Endothelial cell of umbilical vein (primary cell): ENCODE data around the gene TACC3. TPM values are rescaled to one million over a fixed set of nuclear protein-coding genes. Genes with fewer than 3 reads are reported as not detected.

Experiments
- BruUV-seq: library from RNA; stranded (reverse); fragments of 400-500 nt; replicated peaks from 2 replicates; lab custom pipeline; 2021; lab: Mats Ljungman, UMichigan
- CTCF ChIA-PET: fragments of 300-600, 350-600 bp; sonication (Branson Sonifier 250); formaldehyde crosslinking; loops from one replicate; lab custom pipeline; 2021; ENCODE audit warnings: antibody characterized with exemption, inconsistent platforms; lab: Charles Lee
- POLR2A ChIA-PET: fragments of 300-600, 350-600 bp; sonication (Branson Sonifier 250); formaldehyde crosslinking; loops from one replicate; lab custom pipeline; 2021; ENCODE audit warnings: antibody characterized with exemption, inconsistent platforms; lab: Charles Lee
- DNase-seq: peaks from one replicate; pipeline ENCODE4 v3.0.0-alpha.2; 2011; ENCODE audit warnings: low read depth, low spot score
- FAIRE-seq: peaks from 2 replicates; lab custom pipeline; 2011; peaks lifted over from hg19 to GRCh38; lab: Jason Lieb, UNC
- H2AFZ ChIP-seq: 2 replicates; pipeline ENCODE4 v1.6.0; 2012; ENCODE audit warnings: low read depth, low read length, control low read depth, inconsistent platforms
- H3K27ac ChIP-seq: 2 replicates; pipeline ENCODE4 v1.5.1; 2011; ENCODE audit warnings: low read depth, mild to moderate bottlenecking, control low read depth, low read length, moderate library complexity; ENCODE audit not compliant: insufficient read depth
- H3K27me3 ChIP-seq, 2 experiments: 2 replicates each; pipeline versions ENCODE4 v1.6.0 to v1.6.1; 2011; ENCODE audit warnings: low read length in 2 of 2, mixed read lengths in 1 of 2; ENCODE audit not compliant: control insufficient read depth in 2 of 2, insufficient read depth in 2 of 2
- H3K36me3 ChIP-seq, 2 experiments: 2 replicates in 1 of 2; 3 replicates in 1 of 2; pipeline ENCODE4 v1.5.1; 2011; ENCODE audit warnings: low read length in 2 of 2, mild to moderate bottlenecking in 1 of 2, moderate library complexity in 1 of 2; ENCODE audit not compliant: control insufficient read depth in 2 of 2, insufficient read depth in 2 of 2; ENCODE audit errors: extremely low read depth in 1 of 2
- H3K4me1 ChIP-seq: 3 replicates; pipeline ENCODE4 v1.5.1; 2011; ENCODE audit warnings: mild to moderate bottlenecking, low read length; ENCODE audit not compliant: control insufficient read depth, insufficient read depth; ENCODE audit errors: extremely low read depth
- H3K4me2 ChIP-seq: 2 replicates; pipeline ENCODE4 v1.6.1; 2011; ENCODE audit warnings: low read length, control low read depth, mixed read lengths; ENCODE audit not compliant: insufficient read depth
- H3K4me3 ChIP-seq, 3 experiments: fragments of 200-600 bp in 1 of 3; sonication (generic), shearing (Covaris generic) in 1 of 3; replicated peaks in 1 of 3; 2 replicates each; pipeline ENCODE4 v1.5.1; 2011 to 2016; ENCODE audit warnings: control low read depth in 3 of 3, low read length in 3 of 3, mild to moderate bottlenecking in 2 of 3, inconsistent platforms in 1 of 3, low read depth in 1 of 3, moderate library complexity in 1 of 3; ENCODE audit not compliant: insufficient read depth in 1 of 3
- H3K79me2 ChIP-seq: 2 replicates; pipeline ENCODE4 v1.6.0; 2012; ENCODE audit warnings: low read length, inconsistent platforms; ENCODE audit not compliant: control insufficient read depth, insufficient read depth
- H3K9ac ChIP-seq: replicated peaks from 2 replicates; pipeline ENCODE3; 2011; ENCODE audit warnings: low read length, control low read depth; ENCODE audit not compliant: insufficient read depth; ENCODE audit errors: extremely low read depth
- H3K9me1 ChIP-seq: replicated peaks from 3 replicates; pipeline ENCODE4 v1.6.0; 2011; ENCODE audit warnings: mild to moderate bottlenecking, low read length; ENCODE audit not compliant: control insufficient read depth, insufficient read depth; ENCODE audit errors: extremely low read depth
- H3K9me3 ChIP-seq: replicated peaks from 2 replicates; pipeline ENCODE4 v1.5.1; 2012; ENCODE audit warnings: low read length, inconsistent platforms; ENCODE audit not compliant: control insufficient read depth, insufficient read depth
- H4K20me1 ChIP-seq: replicated peaks from 2 replicates; pipeline ENCODE3; 2011; ENCODE audit warnings: mild to moderate bottlenecking, low read length; ENCODE audit not compliant: control insufficient read depth, insufficient read depth; ENCODE audit errors: extremely low read depth
- EZH2 ChIP-seq: IDR thresholded peaks from 2 replicates; pipeline ENCODE4 v1.6.1; 2012; ENCODE audit warnings: borderline replicate concordance, low read depth, mild to moderate bottlenecking, moderate library complexity, low read length, inconsistent platforms; ENCODE audit not compliant: severe bottlenecking
- FOS ChIP-seq: IDR thresholded peaks from 2 replicates; pipeline ENCODE4 v1.6.1; 2011; ENCODE audit warnings: mild to moderate bottlenecking, low read length, moderate library complexity, borderline replicate concordance; ENCODE audit not compliant: insufficient read depth
- JUN ChIP-seq: IDR thresholded peaks from 2 replicates; pipeline ENCODE4 v1.6.1; 2011; ENCODE audit warnings: borderline replicate concordance, low read depth; ENCODE audit not compliant: insufficient read length, insufficient read depth
- POLR2A ChIP-seq: IDR thresholded peaks from 2 replicates; pipeline ENCODE4 v1.6.1; 2012; ENCODE audit warnings: low read depth, mild to moderate bottlenecking, control low read depth, low read length
- POLR2AphosphoS5 ChIP-seq: IDR thresholded peaks from 2 replicates; pipeline ENCODE4 v1.6.1; 2012; ENCODE audit warnings: low read depth, mild to moderate bottlenecking, control low read depth, low read length, moderate library complexity; ENCODE audit not compliant: insufficient read depth
- dilution Hi-C: fragments of 300-500 bp; cut with MboI; formaldehyde crosslinking; loops from one replicate; pipeline ENCODE4 v1.15.0; 2019; ENCODE audit warnings: low sequenced_read_pairs; ENCODE audit not compliant: extremely low pct_ligation_motif_present
- intact Hi-C: fragments of 100-400 bp; cut with micrococcal nuclease; formaldehyde crosslinking; loops from one replicate; pipeline ENCODE4 v1.10.0; 2022
- polyA plus RNA-seq, 4 experiments: library from polyadenylated mRNA; depleted of rRNA in 3 of 4; stranded (reverse) in 3 of 4; unstranded in 1 of 4; fragments of >200 nt; gene quantifications; 2 replicates each; pipeline versions ENCODE4 v1.2.1 to v1.2.3, GENCODE V29; 2011 to 2012; ENCODE audit warnings: missing spikeins in 1 of 4
- total RNA-seq: library from RNA; stranded (reverse); gene quantifications from 2 replicates; pipeline ENCODE4 v1.2.3, GENCODE V29; 2021
- TF ChIP-seq, protein P1 (sequence below): IDR thresholded peaks from 2 replicates; pipeline ENCODE4 v1.6.1; 2011; ENCODE audit not compliant: insufficient read depth, insufficient read length

The TACC3 gene
- total and polyA plus RNA-seq, 2 donors (not counting 3 experiments of a cell fraction or from before 2014, with no cell fraction given) = 54.5 to 135 TPM

DNA sequence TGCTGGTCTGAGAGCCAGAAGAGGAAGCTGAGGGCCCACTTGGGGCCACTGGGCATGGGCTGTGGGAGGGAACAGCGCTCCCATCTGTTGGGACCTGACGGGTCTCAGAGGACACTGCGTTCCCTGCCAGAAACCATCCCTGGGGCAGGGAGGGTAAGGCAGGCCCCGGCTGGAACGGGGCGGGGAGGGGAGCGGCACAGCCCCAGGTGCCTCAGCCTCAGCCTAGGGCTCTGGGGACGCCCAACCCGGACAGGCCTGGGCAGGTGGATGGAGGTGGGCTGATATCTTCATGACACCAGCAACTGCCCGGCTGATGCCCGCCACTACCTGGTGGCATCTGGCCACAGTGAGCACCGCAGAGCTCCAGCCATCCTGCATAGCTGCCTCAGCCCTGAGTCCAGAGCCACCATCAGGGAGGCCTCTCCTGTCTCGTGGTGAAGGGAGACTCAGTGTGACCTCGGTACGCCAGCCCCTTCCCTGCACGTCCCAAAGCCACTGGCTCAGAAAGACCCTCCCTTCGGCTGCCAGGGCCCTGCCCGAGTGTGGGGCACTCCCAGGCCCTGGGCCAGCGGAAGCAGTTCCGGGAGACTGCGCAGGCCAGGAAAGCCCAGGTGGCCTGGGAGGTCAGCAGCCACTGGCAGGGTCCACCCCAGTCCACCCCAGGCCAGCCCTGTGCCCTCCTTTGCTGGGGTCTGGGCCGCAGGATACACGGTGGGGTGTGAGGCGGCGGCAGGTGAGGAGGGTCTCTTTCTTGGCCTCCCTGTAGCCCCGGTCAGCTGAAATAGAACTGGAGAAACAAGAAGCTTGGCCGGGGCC is 37.2 kb downstream of the TACC3 start:
- peaks cover 8% of the 10 kb centered on the region for H3K4me1 ChIP-seq
- dilution Hi-C loops (no loop called here), intact Hi-C loops (no loop called here)
- H3K27ac ChIP-seq = no peak overlapping the region
- no peaks in the 10 kb centered on the region for H3K36me3 ChIP-seq
- FAIRE-seq = no peak
- CTCF ChIA-PET = interaction anchor here (0.5 to 2.9 kb wide), 5 partner anchors 9 to 151 kb away, joined by 3 to 14 read pairs (median 3); partner anchors contain the start of gene TACC3
- H2AFZ ChIP-seq = no peak overlapping the region
- H3K9me3 ChIP-seq = no peaks in the 10 kb centered on the region
- H3K9ac ChIP-seq = no peak overlapping the region
- no peak overlapping the region for H3K4me2 ChIP-seq
- H4K20me1 ChIP-seq = no peaks in the 10 kb centered on the region
- H3K9me1 ChIP-seq = no peaks in the 10 kb centered on the region
- no peak for DNase-seq
- POLR2A ChIA-PET = no interaction called here
- no TSS peak for BruUV-seq
- TF ChIP-seq POLR2A = no peak
- TF ChIP-seq, protein P1, sequence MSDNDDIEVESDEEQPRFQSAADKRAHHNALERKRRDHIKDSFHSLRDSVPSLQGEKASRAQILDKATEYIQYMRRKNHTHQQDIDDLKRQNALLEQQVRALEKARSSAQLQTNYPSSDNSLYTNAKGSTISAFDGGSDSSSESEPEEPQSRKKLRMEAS = no peak
- TF ChIP-seq EZH2 = no peak
- TF ChIP-seq POLR2AphosphoS5 = no peak
- no peak for TF ChIP-seq JUN
- TF ChIP-seq FOS = no peak
- H3K27me3 ChIP-seq = no peaks in the 10 kb centered on the region
- H3K4me3 ChIP-seq = no peak overlapping the region
- H3K79me2 ChIP-seq = no peaks in the 10 kb centered on the region
